Measurements from ENCODE around the gene SMAD2.

- no peak for TF ChIP-seq LEF1 (IDR thresholded peaks at IDR 0.05; ENCODE audit: borderline replicate concordance)
- TF ChIP-seq ARNT (IDR thresholded peaks at IDR 0.05): no peak
These were observed 18.6 kb downstream of the SMAD2 start for GRCh38 chr18:47911877-47912276.

All from HEK293T (cell line).